ENCODE results near the gene CREB5. TPM values are rescaled to one million over a fixed set of nuclear protein-coding genes. Genes with fewer than 3 reads are reported as not detected.

CREB5 gene
- total RNA-seq, 1 experiment from 2014 or later: 19.2 TPM

GRCh38 chr7:28533731-28534531 lies 121.6 kb downstream of the CREB5 start:
- intact Hi-C loops (cut with micrococcal nuclease; ENCODE audit: unreplicated experiment): no loop called here

GRCh38 chr7:28536259-28536658 lies 123.9 kb downstream of the CREB5 start:
- CTCF ChIA-PET: interaction anchor here (0.6 to 1.2 kb wide), 5 partner anchors 15 to 164 kb away, joined by 3 to 7 read pairs (median 3); no protein-coding TSS in a partner anchor
- Mint-ChIP-seq H3K4me3 (ENCODE audit: low read depth, unreplicated experiment) (no peak overlapping the region), H3K27me3 (ENCODE audit: unreplicated experiment) (no peaks in the 10 kb centered on the region), H3K4me1 (ENCODE audit: low read depth, unreplicated experiment) (peaks cover 14% of the 10 kb centered on the region), H3K27ac (ENCODE audit: unreplicated experiment) (no peak overlapping the region), H3K9me3 (ENCODE audit: low read depth, unreplicated experiment) (no peaks in the 10 kb centered on the region), H3K36me3 (ENCODE audit: insufficient read depth, unreplicated experiment) (no peaks in the 10 kb centered on the region)
- intact Hi-C loops (cut with micrococcal nuclease; ENCODE audit: unreplicated experiment): no loop called here
- peak; percentile 38 for TF ChIP-seq CTCF (IDR thresholded peaks at IDR 0.05; ENCODE audit: unreplicated experiment)
- DNase-seq: peak; percentile 41
- no TSS peak for BruUV-seq (replicated peaks)

More at GRCh38 chr7:28533731-28534531, 121.6 kb downstream of the CREB5 start:
- no peaks in the 10 kb centered on the region for H3K9me3 Mint-ChIP-seq (ENCODE audit: low read depth, unreplicated experiment)
- no peaks in the 10 kb centered on the region for H3K27me3 Mint-ChIP-seq (ENCODE audit: unreplicated experiment)
- H3K4me3 Mint-ChIP-seq (ENCODE audit: low read depth, unreplicated experiment): no peak overlapping the region
- CTCF ChIA-PET: no interaction called here
- H3K36me3 Mint-ChIP-seq (ENCODE audit: insufficient read depth, unreplicated experiment): no peaks in the 10 kb centered on the region
- H3K4me1 Mint-ChIP-seq (ENCODE audit: low read depth, unreplicated experiment): peaks cover 14% of the 10 kb centered on the region
- BruUV-seq (replicated peaks): no TSS peak
- peak overlapping the region; percentile 11 for H3K27ac Mint-ChIP-seq (ENCODE audit: unreplicated experiment)
- DNase-seq: no peak
- no peak for TF ChIP-seq CTCF (IDR thresholded peaks at IDR 0.05; ENCODE audit: unreplicated experiment)

GRCh38 chr7:28539289-28539981 lies 127.1 kb downstream of the CREB5 start:
- H3K27me3 Mint-ChIP-seq (ENCODE audit: unreplicated experiment): no peaks in the 10 kb centered on the region
- CTCF ChIA-PET: no interaction called here
- no peak overlapping the region for H3K4me3 Mint-ChIP-seq (ENCODE audit: low read depth, unreplicated experiment)
- intact Hi-C loops (cut with micrococcal nuclease; ENCODE audit: unreplicated experiment): no loop called here
- DNase-seq: no peak
- TF ChIP-seq CTCF (IDR thresholded peaks at IDR 0.05; ENCODE audit: unreplicated experiment): no peak
- no peaks in the 10 kb centered on the region for H3K9me3 Mint-ChIP-seq (ENCODE audit: low read depth, unreplicated experiment)
- H3K27ac Mint-ChIP-seq (ENCODE audit: unreplicated experiment): no peak overlapping the region
- no peaks in the 10 kb centered on the region for H3K36me3 Mint-ChIP-seq (ENCODE audit: insufficient read depth, unreplicated experiment)
- BruUV-seq (replicated peaks): no TSS peak
- peaks cover 4% of the 10 kb centered on the region for H3K4me1 Mint-ChIP-seq (ENCODE audit: low read depth, unreplicated experiment)

GRCh38 chr7:28542410-28542809 lies 130.1 kb downstream of the CREB5 start:
- Mint-ChIP-seq H3K27me3 (ENCODE audit: unreplicated experiment) (no peaks in the 10 kb centered on the region), H3K4me3 (ENCODE audit: low read depth, unreplicated experiment) (no peak overlapping the region), H3K4me1 (ENCODE audit: low read depth, unreplicated experiment) (no peaks in the 10 kb centered on the region), H3K36me3 (ENCODE audit: insufficient read depth, unreplicated experiment) (no peaks in the 10 kb centered on the region), H3K9me3 (ENCODE audit: low read depth, unreplicated experiment) (no peaks in the 10 kb centered on the region), H3K27ac (ENCODE audit: unreplicated experiment) (no peak overlapping the region)
- TF ChIP-seq CTCF (IDR thresholded peaks at IDR 0.05; ENCODE audit: unreplicated experiment): no peak
- no TSS peak for BruUV-seq (replicated peaks)
- CTCF ChIA-PET: no interaction called here
- no peak for DNase-seq
- intact Hi-C loops (cut with micrococcal nuclease; ENCODE audit: unreplicated experiment): no loop called here

Measured in Calu3 (cell line).